Nephron progenitor cell (in vitro differentiated cells): Measurements from ENCODE around the gene ZNF366.
A peak's percentile ranks its signal among the peaks of the same experiment; 100 is the strongest.

Experiments
- DNase-seq: peaks from one replicate; pipeline ENCODE4 v3.0.0; 2021
- H3K27ac Mint-ChIP-seq: 2 replicates; pipeline ENCODE4 v1.8.0; 2021; ENCODE audit warnings: mild to moderate bottlenecking, moderate library complexity, mixed read lengths
- H3K27me3 Mint-ChIP-seq: 2 replicates; pipeline ENCODE4 v1.8.0; 2021; ENCODE audit warnings: mild to moderate bottlenecking, low read depth, mixed read lengths; ENCODE audit not compliant: poor library complexity
- H3K36me3 Mint-ChIP-seq: 2 replicates; pipeline ENCODE4 v1.8.0; 2021; ENCODE audit warnings: low read depth, mixed read lengths
- H3K4me1 Mint-ChIP-seq: 2 replicates; pipeline ENCODE4 v1.8.0; 2021; ENCODE audit warnings: mixed read lengths
- H3K4me3 Mint-ChIP-seq: 2 replicates; pipeline ENCODE4 v1.8.0; 2021; ENCODE audit warnings: mild to moderate bottlenecking, moderate library complexity, mixed read lengths
- H3K9me3 Mint-ChIP-seq: 2 replicates; pipeline ENCODE4 v1.8.0; 2021; ENCODE audit warnings: mild to moderate bottlenecking, moderate library complexity, mixed read lengths
- CTCF ChIP-seq: fragments of 200-600 bp; sonication (generic); IDR thresholded peaks from 2 replicates; pipeline ENCODE4 v1.5.0; 2021; ENCODE audit warnings: antibody characterized with exemption

The ZNF366 gene

GRCh38 chr5:72540759-72541438, 33.7 kb upstream of the ZNF366 start:
- peaks cover 3% of the 10 kb centered on the region for H3K27me3 Mint-ChIP-seq
- H3K4me3 Mint-ChIP-seq = no peak overlapping the region
- DNase-seq = no peak
- peaks cover 15% of the 10 kb centered on the region for H3K9me3 Mint-ChIP-seq
- peaks cover 11% of the 10 kb centered on the region for H3K4me1 Mint-ChIP-seq
- peaks cover 4% of the 10 kb centered on the region for H3K36me3 Mint-ChIP-seq
- no peak overlapping the region for H3K27ac Mint-ChIP-seq
- TF ChIP-seq CTCF = no peak

- no peak overlapping the region for H3K27ac Mint-ChIP-seq
- no peaks in the 10 kb centered on the region for H3K36me3 Mint-ChIP-seq
- no peak for DNase-seq
- H3K4me1 Mint-ChIP-seq = peaks cover 11% of the 10 kb centered on the region
- H3K4me3 Mint-ChIP-seq = no peak overlapping the region
- peaks cover 3% of the 10 kb centered on the region for H3K9me3 Mint-ChIP-seq
- peaks cover 3% of the 10 kb centered on the region for H3K27me3 Mint-ChIP-seq
- no peak for TF ChIP-seq CTCF
These were observed 32.5 kb upstream of the ZNF366 start for GRCh38 chr5:72539726-72540125.

GRCh38 chr5:72539038-72539437, 31.8 kb upstream of the ZNF366 start:
- no peak for DNase-seq
- no peak for TF ChIP-seq CTCF
- H3K4me1 Mint-ChIP-seq = peaks cover 11% of the 10 kb centered on the region
- H3K36me3 Mint-ChIP-seq = no peaks in the 10 kb centered on the region
- no peaks in the 10 kb centered on the region for H3K9me3 Mint-ChIP-seq
- no peak overlapping the region for H3K4me3 Mint-ChIP-seq
- peaks cover 3% of the 10 kb centered on the region for H3K27me3 Mint-ChIP-seq
- no peak overlapping the region for H3K27ac Mint-ChIP-seq

GRCh38 chr5:72537166-72537565, 30.0 kb upstream of the ZNF366 start:
- H3K27me3 Mint-ChIP-seq = no peaks in the 10 kb centered on the region
- no peak overlapping the region for H3K4me3 Mint-ChIP-seq
- DNase-seq = no peak
- TF ChIP-seq CTCF = no peak
- peaks cover 8% of the 10 kb centered on the region for H3K9me3 Mint-ChIP-seq
- no peaks in the 10 kb centered on the region for H3K36me3 Mint-ChIP-seq
- H3K27ac Mint-ChIP-seq = no peak overlapping the region
- peaks cover 11% of the 10 kb centered on the region for H3K4me1 Mint-ChIP-seq

- TF ChIP-seq CTCF = no peak
- no peaks in the 10 kb centered on the region for H3K36me3 Mint-ChIP-seq
- peaks cover 19% of the 10 kb centered on the region for H3K27me3 Mint-ChIP-seq
- H3K27ac Mint-ChIP-seq = peak overlapping the region; percentile 17
- H3K4me1 Mint-ChIP-seq = peaks cover 5% of the 10 kb centered on the region
- DNase-seq = no peak
- H3K4me3 Mint-ChIP-seq = no peak overlapping the region
- peaks cover 8% of the 10 kb centered on the region for H3K9me3 Mint-ChIP-seq
These were observed 24.4 kb upstream of the ZNF366 start for GRCh38 chr5:72531496-72532190.

- DNase-seq = no peak
- H3K36me3 Mint-ChIP-seq = no peaks in the 10 kb centered on the region
- peaks cover 19% of the 10 kb centered on the region for H3K27me3 Mint-ChIP-seq
- peaks cover 8% of the 10 kb centered on the region for H3K9me3 Mint-ChIP-seq
- TF ChIP-seq CTCF = no peak
- H3K4me1 Mint-ChIP-seq = peaks cover 5% of the 10 kb centered on the region
- no peak overlapping the region for H3K27ac Mint-ChIP-seq
- H3K4me3 Mint-ChIP-seq = no peak overlapping the region
These were observed 23.0 kb upstream of the ZNF366 start for GRCh38 chr5:72530196-72530595.
